Neural cell (in vitro differentiated cells): Measurements from ENCODE around the gene PLAC8.

Experiments
- POLR2AphosphoS5 ChIP-seq: IDR thresholded peaks from 2 replicates; pipeline ENCODE4 v1.6.1; 2012
- RAD21 ChIP-seq: fragments of 450-650 bp; conservative IDR thresholded peaks from 2 replicates; pipeline ENCODE4 v1.6.1; 2014; ENCODE audit warnings: antibody characterized with exemption, mild to moderate bottlenecking, moderate library complexity

GRCh38 chr4:83151651-83152050, 37.1 kb upstream of the PLAC8 start:
- TF ChIP-seq POLR2AphosphoS5: no peak
- no peak for TF ChIP-seq RAD21
